IPS-18a (cell line): Measurements from ENCODE around the gene GSTO2.

ENCODE experiments used
- H3K27ac ChIP-seq: one replicate; pipeline ENCODE4 v1.5.1; 2013; ENCODE audit warnings: low read length
- H3K27me3 ChIP-seq: one replicate; pipeline ENCODE4 v1.6.1; 2013; ENCODE audit warnings: mild to moderate bottlenecking, low read length; ENCODE audit not compliant: control insufficient read depth, insufficient read depth
- H3K36me3 ChIP-seq: one replicate; pipeline ENCODE4 v1.6.1; 2013; ENCODE audit warnings: low read depth, low read length; ENCODE audit not compliant: control insufficient read depth
- H3K4me1 ChIP-seq: one replicate; pipeline ENCODE4 v1.6.1; 2013; ENCODE audit warnings: low read depth, low read length; ENCODE audit not compliant: control insufficient read depth
- H3K4me3 ChIP-seq: one replicate; pipeline ENCODE4 v1.5.1; 2013; ENCODE audit warnings: low read length
- H3K9ac ChIP-seq: one replicate; pipeline ENCODE4 v1.6.1; 2013; ENCODE audit warnings: mild to moderate bottlenecking, low read length, moderate library complexity
- H3K9me3 ChIP-seq: one replicate; pipeline ENCODE4 v1.6.1; 2013; ENCODE audit warnings: low read depth, low read length; ENCODE audit not compliant: control insufficient read depth

The GSTO2 gene

GRCh38 chr10:104332243-104333031 lies 63.5 kb downstream of the GSTO2 start:
- no peaks in the 10 kb centered on the region for H3K27me3 ChIP-seq
- H3K36me3 ChIP-seq = no peaks in the 10 kb centered on the region
- H3K9me3 ChIP-seq = no peaks in the 10 kb centered on the region
- peaks cover 91% of the 10 kb centered on the region for H3K4me1 ChIP-seq
- no peak overlapping the region for H3K4me3 ChIP-seq
- no peak overlapping the region for H3K27ac ChIP-seq
- H3K9ac ChIP-seq = peak overlapping the region; percentile 21

- H3K4me3 ChIP-seq = no peak overlapping the region
- H3K9me3 ChIP-seq = no peaks in the 10 kb centered on the region
- H3K27ac ChIP-seq = no peak overlapping the region
- no peaks in the 10 kb centered on the region for H3K27me3 ChIP-seq
- H3K36me3 ChIP-seq = no peaks in the 10 kb centered on the region
- peaks cover 83% of the 10 kb centered on the region for H3K4me1 ChIP-seq
- H3K9ac ChIP-seq = no peak overlapping the region
These were observed 64.2 kb downstream of the GSTO2 start for GRCh38 chr10:104333032-104333727.

DNA sequence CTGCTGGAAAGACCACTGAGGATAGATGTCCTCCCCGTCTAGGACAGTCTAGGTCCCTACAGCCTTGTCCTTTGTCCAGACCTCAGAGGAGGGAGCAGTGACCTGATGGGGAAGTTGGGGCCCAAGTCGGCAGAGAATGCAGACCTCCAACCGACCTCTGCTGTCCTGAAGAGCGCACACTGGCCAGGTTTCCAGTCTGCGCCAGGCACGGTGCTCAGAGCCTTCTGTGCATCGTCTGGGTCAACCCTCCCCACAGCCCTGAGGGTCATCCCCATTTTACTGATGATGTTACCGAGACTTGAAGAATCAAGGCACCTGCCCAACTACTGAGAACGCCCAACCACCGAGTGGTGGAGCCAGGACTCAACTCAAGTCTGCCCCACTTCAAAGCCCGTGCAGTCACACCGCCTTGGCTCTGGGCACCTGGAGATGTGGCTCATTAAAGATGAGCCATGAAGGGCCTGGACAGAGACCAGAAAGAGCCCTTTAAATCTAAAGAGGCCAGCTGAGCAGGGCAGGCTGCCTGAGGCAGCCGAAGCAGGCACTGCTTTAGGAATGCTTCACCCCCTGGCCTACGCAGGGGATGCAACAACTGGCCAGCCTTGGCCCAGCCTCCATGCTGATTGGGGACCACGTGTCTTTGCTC lies 64.9 kb downstream of the GSTO2 start:
- H3K27me3 ChIP-seq = no peaks in the 10 kb centered on the region
- no peaks in the 10 kb centered on the region for H3K36me3 ChIP-seq
- H3K9me3 ChIP-seq = no peaks in the 10 kb centered on the region
- H3K27ac ChIP-seq = no peak overlapping the region
- no peak overlapping the region for H3K4me3 ChIP-seq
- H3K4me1 ChIP-seq = peaks cover 77% of the 10 kb centered on the region
- no peak overlapping the region for H3K9ac ChIP-seq

GRCh38 chr10:104334561-104334960 lies 65.6 kb downstream of the GSTO2 start:
- no peaks in the 10 kb centered on the region for H3K27me3 ChIP-seq
- no peak overlapping the region for H3K4me3 ChIP-seq
- no peak overlapping the region for H3K9ac ChIP-seq
- no peaks in the 10 kb centered on the region for H3K9me3 ChIP-seq
- H3K36me3 ChIP-seq = no peaks in the 10 kb centered on the region
- H3K4me1 ChIP-seq = peaks cover 73% of the 10 kb centered on the region
- no peak overlapping the region for H3K27ac ChIP-seq

DNA sequence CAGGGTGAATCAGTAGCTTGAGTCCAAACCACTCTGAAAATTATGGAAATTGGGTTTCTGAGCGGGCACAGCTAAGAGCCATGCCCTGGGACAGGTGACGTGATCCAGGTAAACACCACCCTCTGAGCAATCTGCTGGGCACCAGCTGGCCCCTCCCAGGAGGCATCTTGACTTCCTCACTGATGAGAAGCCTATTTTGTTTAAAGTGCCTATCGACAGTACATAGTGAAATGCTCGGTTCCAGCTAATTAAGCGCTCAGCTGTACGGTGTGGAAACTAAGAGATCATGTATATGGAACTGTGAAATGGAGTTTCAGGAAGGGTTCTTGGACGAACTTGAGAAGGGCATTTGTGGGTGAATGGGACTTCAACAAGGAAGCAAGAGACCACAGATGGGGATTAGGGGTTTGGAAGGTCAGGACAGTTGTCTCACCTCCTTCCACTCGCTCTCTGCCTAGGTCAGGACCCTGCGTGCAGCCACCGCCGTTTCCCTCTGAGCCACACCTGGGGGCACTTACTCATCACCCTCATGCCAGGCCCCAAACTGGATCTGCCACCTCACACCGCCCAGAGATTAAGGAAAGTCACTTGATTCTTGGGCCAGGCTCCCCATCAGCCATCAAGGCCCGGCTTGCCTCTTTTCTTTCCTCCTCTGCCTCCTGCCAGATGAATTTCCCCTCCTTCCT lies 66.1 kb downstream of the GSTO2 start:
- H3K27ac ChIP-seq = no peak overlapping the region
- H3K36me3 ChIP-seq = no peaks in the 10 kb centered on the region
- H3K4me3 ChIP-seq = no peak overlapping the region
- H3K4me1 ChIP-seq = peaks cover 71% of the 10 kb centered on the region
- H3K27me3 ChIP-seq = no peaks in the 10 kb centered on the region
- no peak overlapping the region for H3K9ac ChIP-seq
- H3K9me3 ChIP-seq = no peaks in the 10 kb centered on the region

GRCh38 chr10:104336821-104337467 lies 68.0 kb downstream of the GSTO2 start:
- H3K36me3 ChIP-seq = no peaks in the 10 kb centered on the region
- peak overlapping the region; percentile 88 for H3K4me3 ChIP-seq
- no peaks in the 10 kb centered on the region for H3K9me3 ChIP-seq
- H3K27me3 ChIP-seq = no peaks in the 10 kb centered on the region
- H3K9ac ChIP-seq = peak overlapping the region; percentile 91
- no peak overlapping the region for H3K27ac ChIP-seq
- peaks cover 52% of the 10 kb centered on the region for H3K4me1 ChIP-seq

DNA sequence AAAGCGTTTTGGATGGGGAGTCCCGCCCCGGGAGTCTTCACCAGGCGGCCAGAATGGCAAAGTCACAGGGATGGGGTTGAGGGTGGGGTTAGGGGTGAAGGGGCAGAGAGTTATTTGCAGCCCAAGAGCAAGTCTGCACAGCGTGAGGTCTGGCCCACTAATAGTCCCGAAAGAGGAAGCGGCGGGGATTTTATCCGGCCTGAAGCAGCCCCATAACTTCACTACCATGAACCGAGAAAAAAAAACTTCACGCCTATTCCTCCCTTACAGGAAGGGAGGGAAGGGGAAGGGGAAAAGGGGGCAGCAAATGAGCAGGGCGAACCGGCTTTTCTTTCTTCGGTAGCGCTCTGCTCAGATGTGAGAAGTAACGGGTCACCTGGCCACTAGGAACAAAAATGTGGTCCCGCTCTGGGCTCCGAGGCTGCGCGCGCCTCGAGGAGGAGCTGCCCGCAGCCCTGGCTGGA lies 68.6 kb downstream of the GSTO2 start:
- no peaks in the 10 kb centered on the region for H3K9me3 ChIP-seq
- peak overlapping the region; percentile 88 for H3K4me3 ChIP-seq
- H3K4me1 ChIP-seq = peaks cover 46% of the 10 kb centered on the region
- no peaks in the 10 kb centered on the region for H3K36me3 ChIP-seq
- peak overlapping the region; percentile 91 for H3K9ac ChIP-seq
- H3K27me3 ChIP-seq = no peaks in the 10 kb centered on the region
- H3K27ac ChIP-seq = peak overlapping the region; percentile 84

DNA sequence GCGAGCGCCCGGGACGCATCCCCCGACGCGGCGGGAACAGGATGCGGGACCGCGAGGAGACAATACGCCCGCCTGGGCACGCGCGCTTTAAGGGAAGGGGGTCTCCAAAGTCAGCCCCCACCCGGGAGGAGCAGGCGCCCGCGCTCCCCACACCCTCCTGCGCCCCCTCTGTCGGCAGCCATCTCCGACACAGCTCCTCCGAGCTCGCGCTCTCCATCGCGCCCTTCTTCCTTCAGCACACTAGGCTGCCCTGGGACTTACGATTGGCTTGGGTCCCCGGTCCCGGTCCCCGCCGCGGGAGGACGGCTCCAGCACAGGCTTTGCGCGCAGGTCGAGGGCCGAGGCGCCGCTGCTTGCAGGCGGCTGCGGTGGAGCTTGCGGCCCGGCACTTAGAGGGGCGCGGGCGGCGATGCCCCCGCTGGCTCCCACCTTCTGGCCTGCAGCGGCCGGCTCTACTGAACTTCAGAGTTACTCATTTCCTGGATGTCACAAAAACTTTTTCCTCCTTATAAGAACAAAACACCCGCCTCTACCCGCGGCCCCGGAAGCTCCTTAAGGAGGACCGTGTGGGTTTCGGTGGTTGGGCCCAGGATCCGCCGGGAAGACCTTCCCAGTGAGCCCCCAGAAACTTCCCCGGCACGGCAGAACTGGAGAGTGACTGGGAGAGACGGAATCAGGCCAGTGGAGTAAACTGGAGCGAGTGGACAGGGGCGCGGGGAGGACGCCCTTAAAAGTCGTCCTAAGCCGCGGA lies 69.2 kb downstream of the GSTO2 start, which contains the start of gene ITPRIP:
TSS of gene ITPRIP (minus strand) at position 481 of the 751 bp plus-strand sequence. CDS start 22,414 bp downstream, outside the sequence.
- H3K27ac ChIP-seq = peak within 1 kb of the TSS; percentile 84
- peak within 1 kb of the TSS; percentile 91 for H3K9ac ChIP-seq
- H3K27me3 ChIP-seq = no peaks in the 10 kb centered on the region
- peaks cover 40% of the 10 kb centered on the region for H3K4me1 ChIP-seq
- peak within 1 kb of the TSS; percentile 88 for H3K4me3 ChIP-seq
- H3K36me3 ChIP-seq = no peaks in the 10 kb centered on the region
- no peaks in the 10 kb centered on the region for H3K9me3 ChIP-seq

- H3K36me3 ChIP-seq = no peaks in the 10 kb centered on the region
- peaks cover 28% of the 10 kb centered on the region for H3K4me1 ChIP-seq
- H3K9ac ChIP-seq = peak overlapping the region; percentile 91
- no peaks in the 10 kb centered on the region for H3K9me3 ChIP-seq
- H3K27me3 ChIP-seq = no peaks in the 10 kb centered on the region
- no peak overlapping the region for H3K27ac ChIP-seq
- peak overlapping the region; percentile 88 for H3K4me3 ChIP-seq
These were observed 70.6 kb downstream of the GSTO2 start for GRCh38 chr10:104339469-104340110.

DNA sequence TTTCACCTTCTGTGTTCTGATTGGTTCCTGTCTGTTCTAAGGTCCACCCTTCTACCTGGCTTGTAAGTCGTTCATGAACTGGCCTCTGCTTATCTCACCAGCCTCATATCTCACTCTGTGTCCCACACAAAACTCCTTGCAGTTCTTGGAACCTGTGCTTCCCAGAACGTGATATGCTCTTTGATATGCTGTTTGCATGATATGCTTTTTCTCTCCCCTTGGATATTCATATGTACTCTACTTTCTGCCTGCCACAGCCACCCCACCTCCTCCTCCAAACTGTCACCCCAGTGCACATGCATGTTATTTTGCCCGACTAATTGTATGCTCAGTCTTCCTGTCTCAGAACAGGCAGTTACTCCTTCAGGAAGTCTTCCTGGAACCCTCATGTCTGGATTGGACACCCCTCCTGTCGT lies 71.1 kb downstream of the GSTO2 start:
- no peak overlapping the region for H3K9ac ChIP-seq
- no peak overlapping the region for H3K27ac ChIP-seq
- H3K4me1 ChIP-seq = peaks cover 25% of the 10 kb centered on the region
- no peak overlapping the region for H3K4me3 ChIP-seq
- H3K27me3 ChIP-seq = no peaks in the 10 kb centered on the region
- no peaks in the 10 kb centered on the region for H3K9me3 ChIP-seq
- H3K36me3 ChIP-seq = no peaks in the 10 kb centered on the region
